Astrocyte of the cerebellum (primary cell): ENCODE measurements around the gene CYP4F11.
"Not testable (repeated sequence)": the region's sequence is repeated elsewhere in the genome, so short reads cannot be mapped to it uniquely, and the experiment has no call there.

Experiments used
- DNase-seq: peaks from one replicate; pipeline ENCODE4 v3.0.0-alpha.2; 2011; ENCODE audit warnings: low read depth
- H3K4me3 ChIP-seq: 2 replicates; pipeline ENCODE4 v1.5.1; 2011; ENCODE audit warnings: mild to moderate bottlenecking, low read depth, low read length, moderate library complexity
- CTCF ChIP-seq: IDR thresholded peaks from 2 replicates; pipeline ENCODE4 v1.5.1; 2012; ENCODE audit warnings: low read length, low read depth, moderate library complexity, mild to moderate bottlenecking; ENCODE audit errors: missing control alignments
- in situ Hi-C: cut with HindIII; loops from 2 replicates; pipeline ENCODE4 v1.10.0; 2017; ENCODE audit warnings: low sequenced_read_pairs

CYP4F11 gene

GRCh38 chr19:15885919-15886318, 48.4 kb downstream of the CYP4F11 start:
- H3K4me3 ChIP-seq = no peak overlapping the region
- in situ Hi-C loops = no loop called here
- no peak for DNase-seq
- no peak for TF ChIP-seq CTCF

GRCh38 chr19:15885167-15885566, 49.2 kb downstream of the CYP4F11 start:
- no peak overlapping the region for H3K4me3 ChIP-seq
- in situ Hi-C loops = no loop called here
- TF ChIP-seq CTCF = no peak
- DNase-seq = no peak

- DNase-seq, H3K4me3 ChIP-seq, in situ Hi-C loops: not testable (repeated sequence)
These were observed 51.0 kb downstream of the CYP4F11 start for GRCh38 chr19:15883329-15883728.

- DNase-seq = no peak
- in situ Hi-C loops = no loop called here
- H3K4me3 ChIP-seq = no peak overlapping the region
- no peak for TF ChIP-seq CTCF
These were observed 59.4 kb downstream of the CYP4F11 start for GRCh38 chr19:15874821-15875474.

GRCh38 chr19:15873771-15874170, 60.6 kb downstream of the CYP4F11 start:
- H3K4me3 ChIP-seq, DNase-seq, in situ Hi-C loops: not testable (repeated sequence)

GRCh38 chr19:15871570-15871969, 62.8 kb downstream of the CYP4F11 start:
- TF ChIP-seq CTCF = no peak
- no peak overlapping the region for H3K4me3 ChIP-seq
- DNase-seq = no peak
- in situ Hi-C loops = no loop called here

- no peak overlapping the region for H3K4me3 ChIP-seq
- TF ChIP-seq CTCF = no peak
- DNase-seq = no peak
- in situ Hi-C loops = no loop called here
These were observed 64.5 kb downstream of the CYP4F11 start for GRCh38 chr19:15869873-15870272.

GRCh38 chr19:15869109-15869555, 65.2 kb downstream of the CYP4F11 start:
- peak; percentile 46 for TF ChIP-seq CTCF
- H3K4me3 ChIP-seq = no peak overlapping the region
- no peak for DNase-seq
- in situ Hi-C loops = no loop called here
